ENCODE data around the gene GALNS.

The GALNS gene

GRCh38 chr16:88874938-88875599, 18.3 kb upstream of the GALNS start:
- no peak for DNase-seq

- DNase-seq, result no peak
Observed at GRCh38 chr16:88872650-88873331, 16.0 kb upstream of the GALNS start.

GRCh38 chr16:88871730-88872416, 15.1 kb upstream of the GALNS start:
- DNase-seq, result no peak

GRCh38 chr16:88871349-88871702, 14.6 kb upstream of the GALNS start:
- DNase-seq, result no peak

- DNase-seq, result no peak
Observed at GRCh38 chr16:88870608-88871348, 14.0 kb upstream of the GALNS start.

GRCh38 chr16:88869673-88869980, 12.9 kb upstream of the GALNS start:
- DNase-seq, result no peak

GRCh38 chr16:88868974-88869672, 12.4 kb upstream of the GALNS start:
- DNase-seq, result no peak

- DNase-seq, result no peak
Observed at GRCh38 chr16:88867581-88868246, 11.0 kb upstream of the GALNS start.

GRCh38 chr16:88866151-88866920, 9.6 kb upstream of the GALNS start, which contains the start of gene PABPN1L:
PABPN1L (minus strand) TSS chr16:88866660; CDS start chr16:88866606, 54 bp downstream.
- DNase-seq, result no peak

- DNase-seq, result no peak
Observed at GRCh38 chr16:88865742-88866141, 9.0 kb upstream of the GALNS start.

GRCh38 chr16:88865310-88865709, 8.6 kb upstream of the GALNS start:
- DNase-seq, result no peak

- no peak for DNase-seq
Observed at GRCh38 chr16:88864521-88864920, 7.8 kb upstream of the GALNS start.

- DNase-seq, result no peak
Observed at GRCh38 chr16:88864099-88864498, 7.4 kb upstream of the GALNS start.

GRCh38 chr16:88863426-88863825, 6.7 kb upstream of the GALNS start:
- no peak for DNase-seq

GRCh38 chr16:88862968-88863367, 6.2 kb upstream of the GALNS start:
- no peak for DNase-seq

GRCh38 chr16:88861359-88861758, 4.6 kb upstream of the GALNS start:
- no peak for DNase-seq

GRCh38 chr16:88859381-88860091, 2.8 kb upstream of the GALNS start:
- no peak for DNase-seq

- DNase-seq, result no peak
Observed at GRCh38 chr16:88857728-88858339, 1.1 kb upstream of the GALNS start.

GRCh38 chr16:88856122-88856827, 472 bp downstream of the GALNS start:
- DNase-seq, result no peak

GRCh38 chr16:88855736-88856121, 1.0 kb downstream of the GALNS start:
- DNase-seq, result no peak

Data from NCI-H1930 (cell line).